H9 (cell line): Measurements from ENCODE around the gene DLG2. TPM values are rescaled to one million over a fixed set of nuclear protein-coding genes. Genes with fewer than 3 reads are reported as not detected.

ENCODE experiments used
- DNase-seq: peaks from one replicate; pipeline ENCODE4 v3.0.0-alpha.2; 2017
- H2AFZ ChIP-seq: one replicate; pipeline ENCODE4 v1.6.1; 2013; ENCODE audit warnings: mild to moderate bottlenecking, low read length, control low read depth, moderate library complexity
- H2AK5ac ChIP-seq: 2 replicates; pipeline ENCODE4 v1.6.1; 2013; ENCODE audit warnings: low read length, control low read depth, mixed read lengths; ENCODE audit not compliant: insufficient read length
- H2BK120ac ChIP-seq: one replicate; pipeline ENCODE4 v1.6.1; 2013; ENCODE audit warnings: low read depth, mild to moderate bottlenecking, low read length, control low read depth, inconsistent platforms; ENCODE audit not compliant: poor library complexity, severe bottlenecking
- H2BK12ac ChIP-seq: 2 replicates; pipeline ENCODE4 v1.6.1; 2013; ENCODE audit warnings: low read length, control low read depth, mixed read lengths, low read depth; ENCODE audit not compliant: insufficient read length
- H2BK15ac ChIP-seq: 2 replicates; pipeline ENCODE4 v1.6.1; 2013; ENCODE audit warnings: low read depth, low read length, control low read depth
- H2BK20ac ChIP-seq: one replicate; pipeline ENCODE4 v1.6.1; 2013; ENCODE audit warnings: low read depth, mild to moderate bottlenecking, low read length, control low read depth, inconsistent platforms; ENCODE audit not compliant: poor library complexity, severe bottlenecking
- H2BK5ac ChIP-seq: 2 replicates; pipeline ENCODE4 v1.6.1; 2013; ENCODE audit warnings: low read length, control low read depth, mixed read lengths; ENCODE audit not compliant: insufficient read length
- H3K14ac ChIP-seq: 2 replicates; pipeline ENCODE4 v1.6.1; 2013; ENCODE audit warnings: low read length, control low read depth; ENCODE audit not compliant: insufficient read depth
- H3K18ac ChIP-seq: 2 replicates; pipeline ENCODE4 v1.6.1; 2013; ENCODE audit warnings: low read depth, mild to moderate bottlenecking, mixed read lengths, low read length, control low read depth; ENCODE audit not compliant: insufficient read length
- H3K23ac ChIP-seq: 2 replicates; pipeline ENCODE4 v1.6.1; 2013; ENCODE audit warnings: low read length, control low read depth, mixed read lengths, low read depth; ENCODE audit not compliant: insufficient read length
- H3K23me2 ChIP-seq: 2 replicates; pipeline ENCODE4 v1.6.1; 2013; ENCODE audit warnings: low read depth, mild to moderate bottlenecking, mixed read lengths, low read length, control low read depth; ENCODE audit not compliant: insufficient read length, poor library complexity, severe bottlenecking
- H3K27ac ChIP-seq: 2 replicates; pipeline ENCODE4 v1.5.1; 2013; ENCODE audit warnings: low read length, control low read depth, mixed read lengths, low read depth; ENCODE audit not compliant: insufficient read length
- H3K27me3 ChIP-seq: 2 replicates; pipeline ENCODE4 v1.6.1; 2013; ENCODE audit warnings: low read length, control low read depth, inconsistent platforms; ENCODE audit not compliant: insufficient read depth
- H3K4ac ChIP-seq: 2 replicates; pipeline ENCODE4 v1.6.1; 2013; ENCODE audit warnings: low read depth, mild to moderate bottlenecking, control low read depth, inconsistent platforms, low read length, moderate library complexity
- H3K4me1 ChIP-seq: 2 replicates; pipeline ENCODE4 v1.6.1; 2013; ENCODE audit warnings: low read length, control low read depth, inconsistent platforms; ENCODE audit not compliant: insufficient read depth
- H3K4me2 ChIP-seq: 2 replicates; pipeline ENCODE4 v1.6.1; 2013; ENCODE audit warnings: low read length, control low read depth, mixed read lengths; ENCODE audit not compliant: insufficient read length, insufficient read depth
- H3K56ac ChIP-seq: 2 replicates; pipeline ENCODE4 v1.6.1; 2013; ENCODE audit warnings: low read depth, mild to moderate bottlenecking, mixed read lengths, low read length, control low read depth; ENCODE audit not compliant: insufficient read length
- H3K79me1 ChIP-seq: 2 replicates; pipeline ENCODE4 v1.6.1; 2013; ENCODE audit warnings: low read depth, mild to moderate bottlenecking, moderate library complexity, low read length, control low read depth, inconsistent platforms; ENCODE audit not compliant: insufficient read depth, poor library complexity, severe bottlenecking
- H3K79me2 ChIP-seq: 2 replicates; pipeline ENCODE4 v1.6.1; 2013; ENCODE audit warnings: low read length, control low read depth, inconsistent platforms; ENCODE audit not compliant: insufficient read depth
- H3K9ac ChIP-seq: 2 replicates; pipeline ENCODE4 v1.6.1; 2013; ENCODE audit warnings: low read length, control low read depth, mixed read lengths; ENCODE audit not compliant: insufficient read length; ENCODE audit errors: extremely low read depth
- H3K9me3 ChIP-seq: one replicate; pipeline ENCODE4 v1.6.1; 2013; ENCODE audit warnings: low read depth, low read length, inconsistent platforms; ENCODE audit not compliant: control insufficient read depth
- H3T11ph ChIP-seq: one replicate; pipeline ENCODE4 v1.6.1; 2013; ENCODE audit warnings: mild to moderate bottlenecking, low read length, control low read depth, inconsistent platforms
- H4K20me1 ChIP-seq: one replicate; pipeline ENCODE4 v1.6.1; 2013; ENCODE audit not compliant: control insufficient read depth, insufficient read length, insufficient read depth
- H4K5ac ChIP-seq: 2 replicates; pipeline ENCODE4 v1.6.1; 2013; ENCODE audit warnings: low read depth, mild to moderate bottlenecking, mixed read lengths, low read length, control low read depth; ENCODE audit not compliant: insufficient read length
- H4K8ac ChIP-seq: replicated peaks from 2 replicates; pipeline ENCODE4 v1.6.1; 2013; ENCODE audit warnings: low read length, control low read depth, mixed read lengths, low read depth; ENCODE audit not compliant: insufficient read length
- H4K91ac ChIP-seq: 2 replicates; pipeline ENCODE4 v1.6.1; 2013; ENCODE audit warnings: low read depth, mild to moderate bottlenecking, moderate library complexity, mixed read lengths, low read length, control low read depth; ENCODE audit not compliant: insufficient read length
- H3K27ac Mint-ChIP-seq, 3 experiments: 2 replicates in 2 of 3; 3 replicates in 1 of 3; pipeline ENCODE4 v1.8.0; 2020 to 2021; ENCODE audit warnings: mixed read lengths in 3 of 3, mild to moderate bottlenecking in 1 of 3, moderate library complexity in 1 of 3
- H3K27me3 Mint-ChIP-seq: 2 replicates; pipeline ENCODE4 v1.8.0; 2021; ENCODE audit warnings: low read depth, mild to moderate bottlenecking, moderate library complexity, mixed read lengths
- H3K36me3 Mint-ChIP-seq, 3 experiments: 2 replicates in 2 of 3; 3 replicates in 1 of 3; pipeline ENCODE4 v1.8.0; 2020 to 2021; ENCODE audit warnings: low read depth in 3 of 3, mixed read lengths in 3 of 3; ENCODE audit not compliant: insufficient read depth in 1 of 3
- H3K4me1 Mint-ChIP-seq, 2 experiments: 2 replicates each; pipeline ENCODE4 v1.8.0; 2020; ENCODE audit warnings: mixed read lengths in 2 of 2
- H3K4me3 Mint-ChIP-seq, 2 experiments: 2 replicates in 1 of 2; 3 replicates in 1 of 2; pipeline ENCODE4 v1.8.0; 2020 to 2021; ENCODE audit warnings: mild to moderate bottlenecking in 2 of 2, mixed read lengths in 2 of 2, moderate library complexity in 1 of 2
- H3K9me3 Mint-ChIP-seq, 2 experiments: 2 replicates in 1 of 2; 3 replicates in 1 of 2; pipeline ENCODE4 v1.8.0; 2020; ENCODE audit warnings: mild to moderate bottlenecking in 2 of 2, mixed read lengths in 2 of 2, moderate library complexity in 1 of 2
- whole genome bisulfite sequencing: extraction: QIAGEN DNeasy Blood & Tissue Kit; methylation state at CpG from one replicate; pipeline ENCODE4 v1.1.7; 2013; ENCODE audit warnings: missing lambda C conversion rate, low lambda C conversion rate, mixed read lengths; ENCODE audit not compliant: insufficient read length; ENCODE audit errors: extremely low coverage; 5-methylcytosine and 5-hydroxymethylcytosine counted together
- total RNA-seq: library from RNA; stranded (reverse); gene quantifications from 2 replicates; pipeline ENCODE4 v1.2.1, GENCODE V29; 2021
- TF ChIP-seq, protein P1 (sequence below): fragments of 200-600 bp; sonication (generic); conservative IDR thresholded peaks from 3 replicates; pipeline ENCODE4 v1.8.0; 2021; ENCODE audit warnings: antibody characterized with exemption, mild to moderate bottlenecking

DLG2 gene
- total RNA-seq, 1 experiment from 2014 or later: 8.0 TPM

GRCh38 chr11:85052636-85053035 is 574.5 kb downstream of the DLG2 start:
- Histone ChIP-seq H4K20me1 (no peaks in the 10 kb centered on the region), H3K23me2 (no peaks in the 10 kb centered on the region), H2AK5ac (no peak overlapping the region), H3K56ac (no peak overlapping the region), H2BK20ac (no peak overlapping the region), H2BK120ac (no peak overlapping the region), H4K5ac (no peak overlapping the region), H3T11ph (no peak overlapping the region), H3K4ac (no peak overlapping the region), H3K9me3 (no peaks in the 10 kb centered on the region), H3K79me1 (no peaks in the 10 kb centered on the region), H2BK15ac (no peak overlapping the region), H2AFZ (no peak overlapping the region), H3K23ac (no peak overlapping the region), H3K14ac (no peak overlapping the region), H3K79me2 (no peaks in the 10 kb centered on the region), H3K27me3 (no peaks in the 10 kb centered on the region), H2BK5ac (no peak overlapping the region), H4K8ac (no peak overlapping the region), H3K4me2 (no peak overlapping the region), H4K91ac (no peak overlapping the region), H3K9ac (no peak overlapping the region), H2BK12ac (no peak overlapping the region), H3K27ac (no peak overlapping the region), H3K18ac (no peak overlapping the region), H3K4me1 (no peaks in the 10 kb centered on the region)
- TF ChIP-seq, protein P1, sequence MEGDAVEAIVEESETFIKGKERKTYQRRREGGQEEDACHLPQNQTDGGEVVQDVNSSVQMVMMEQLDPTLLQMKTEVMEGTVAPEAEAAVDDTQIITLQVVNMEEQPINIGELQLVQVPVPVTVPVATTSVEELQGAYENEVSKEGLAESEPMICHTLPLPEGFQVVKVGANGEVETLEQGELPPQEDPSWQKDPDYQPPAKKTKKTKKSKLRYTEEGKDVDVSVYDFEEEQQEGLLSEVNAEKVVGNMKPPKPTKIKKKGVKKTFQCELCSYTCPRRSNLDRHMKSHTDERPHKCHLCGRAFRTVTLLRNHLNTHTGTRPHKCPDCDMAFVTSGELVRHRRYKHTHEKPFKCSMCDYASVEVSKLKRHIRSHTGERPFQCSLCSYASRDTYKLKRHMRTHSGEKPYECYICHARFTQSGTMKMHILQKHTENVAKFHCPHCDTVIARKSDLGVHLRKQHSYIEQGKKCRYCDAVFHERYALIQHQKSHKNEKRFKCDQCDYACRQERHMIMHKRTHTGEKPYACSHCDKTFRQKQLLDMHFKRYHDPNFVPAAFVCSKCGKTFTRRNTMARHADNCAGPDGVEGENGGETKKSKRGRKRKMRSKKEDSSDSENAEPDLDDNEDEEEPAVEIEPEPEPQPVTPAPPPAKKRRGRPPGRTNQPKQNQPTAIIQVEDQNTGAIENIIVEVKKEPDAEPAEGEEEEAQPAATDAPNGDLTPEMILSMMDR: no peak
- DNase-seq: no peak
- peak overlapping the region in 1 of 3 experiments; percentile 11; a peak in 2 of 7 replicates for H3K27ac Mint-ChIP-seq
- no peak overlapping the region for H3K4me3 Mint-ChIP-seq
- no peaks in the 10 kb centered on the region for H3K9me3 Mint-ChIP-seq
- peaks cover 4 to 9% of the 10 kb centered on the region in 2 experiments for H3K4me1 Mint-ChIP-seq
- no peaks in the 10 kb centered on the region for H3K36me3 Mint-ChIP-seq
- no peaks in the 10 kb centered on the region for H3K27me3 Mint-ChIP-seq
- 100% methylated on average over 2 of the region's 3 CpGs for WGBS
